BJ (cell line): Measurements from ENCODE around the gene ZNF575. TPM values are rescaled to one million over a fixed set of nuclear protein-coding genes. Genes with fewer than 3 reads are reported as not detected.
"Not testable (repeated sequence)": the region's sequence is repeated elsewhere in the genome, so short reads cannot be mapped to it uniquely, and the experiment has no call there.

ENCODE experiments used
- CTCF ChIA-PET: fragments of 350-600 bp; formaldehyde crosslinking; extraction: SDS; loops from one replicate; lab custom pipeline; 2021; ENCODE audit warnings: antibody characterized with exemption, inconsistent platforms; lab: Yijun Ruan, JAX
- POLR2A ChIA-PET: fragments of 300-600 bp; sonication (Branson Sonifier 250); formaldehyde crosslinking; extraction: SDS; loops from one replicate; lab custom pipeline; 2021; ENCODE audit warnings: antibody characterized with exemption; lab: Charles Lee
- DNase-seq: peaks from one replicate; pipeline ENCODE4 v3.0.0-alpha.2; 2011; ENCODE audit warnings: low read depth
- H3K27me3 ChIP-seq: 2 replicates; pipeline ENCODE4 v1.6.0; 2011; ENCODE audit warnings: low read length; ENCODE audit not compliant: control insufficient read depth, insufficient read depth
- H3K36me3 ChIP-seq: 2 replicates; pipeline ENCODE4 v1.5.1; 2011; ENCODE audit warnings: low read length; ENCODE audit not compliant: control insufficient read depth, insufficient read depth
- H3K4me3 ChIP-seq: 2 replicates; pipeline ENCODE4 v1.5.1; 2011; ENCODE audit warnings: low read depth, mild to moderate bottlenecking, control low read depth, low read length
- polyA plus RNA-seq: library from polyadenylated mRNA; depleted of rRNA; stranded (reverse); fragments of >200 nt; gene quantifications from 2 replicates; pipeline ENCODE4 v1.2.3, GENCODE V29; 2011
- TF ChIP-seq, protein P1 (sequence below): IDR thresholded peaks from 2 replicates; pipeline ENCODE4 v1.5.1; 2011; ENCODE audit warnings: low read depth, mild to moderate bottlenecking, control low read depth, inconsistent platforms, low read length, moderate library complexity; ENCODE audit not compliant: insufficient read depth

The ZNF575 gene
- polyA plus RNA-seq, 1 experiment, result 0.09 TPM

DNA sequence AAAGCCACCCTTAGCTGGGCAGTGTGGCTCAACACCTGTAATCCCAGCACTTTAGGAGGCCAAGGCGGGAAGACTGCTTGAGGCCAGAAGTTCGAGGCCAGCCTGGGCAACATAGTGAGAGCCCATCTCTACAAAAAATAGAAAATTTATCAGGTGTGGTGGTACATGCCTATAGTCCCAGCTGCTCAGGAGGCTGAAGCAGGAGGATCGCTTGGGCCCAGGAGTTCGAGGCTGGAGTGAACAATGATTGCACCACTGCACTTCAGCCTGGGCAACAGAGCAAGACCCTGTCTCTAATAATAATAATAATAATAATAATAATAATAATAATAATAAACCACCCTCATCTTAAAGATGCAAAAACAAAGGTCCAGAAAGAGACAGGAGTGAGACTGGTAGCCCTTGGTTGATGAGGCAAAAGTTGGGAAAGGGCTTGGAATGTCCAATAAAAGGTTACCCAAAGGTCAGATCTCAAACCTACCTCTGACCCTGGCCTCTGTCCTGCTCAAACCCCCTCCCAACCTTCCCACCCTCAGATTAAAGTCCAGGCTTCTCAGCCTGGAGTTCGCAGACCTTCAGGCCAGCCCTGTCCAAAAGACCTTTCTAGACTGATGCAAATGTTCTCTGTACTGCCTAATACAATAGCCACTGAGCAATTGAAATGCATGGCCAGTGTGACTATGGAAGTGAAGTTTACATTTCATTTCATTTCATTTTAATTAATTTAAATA, 9.1 kb downstream of the ZNF575 start:
- peaks cover 16% of the 10 kb centered on the region for H3K36me3 ChIP-seq
- ChIA-PET CTCF (interaction anchor here (2.3 kb wide), 1 partner anchor 13 kb away, joined by 7 read pairs; no protein-coding TSS in a partner anchor), POLR2A (no interaction called here)
- H3K27me3 ChIP-seq, result no peaks in the 10 kb centered on the region
- TF ChIP-seq, protein P1, sequence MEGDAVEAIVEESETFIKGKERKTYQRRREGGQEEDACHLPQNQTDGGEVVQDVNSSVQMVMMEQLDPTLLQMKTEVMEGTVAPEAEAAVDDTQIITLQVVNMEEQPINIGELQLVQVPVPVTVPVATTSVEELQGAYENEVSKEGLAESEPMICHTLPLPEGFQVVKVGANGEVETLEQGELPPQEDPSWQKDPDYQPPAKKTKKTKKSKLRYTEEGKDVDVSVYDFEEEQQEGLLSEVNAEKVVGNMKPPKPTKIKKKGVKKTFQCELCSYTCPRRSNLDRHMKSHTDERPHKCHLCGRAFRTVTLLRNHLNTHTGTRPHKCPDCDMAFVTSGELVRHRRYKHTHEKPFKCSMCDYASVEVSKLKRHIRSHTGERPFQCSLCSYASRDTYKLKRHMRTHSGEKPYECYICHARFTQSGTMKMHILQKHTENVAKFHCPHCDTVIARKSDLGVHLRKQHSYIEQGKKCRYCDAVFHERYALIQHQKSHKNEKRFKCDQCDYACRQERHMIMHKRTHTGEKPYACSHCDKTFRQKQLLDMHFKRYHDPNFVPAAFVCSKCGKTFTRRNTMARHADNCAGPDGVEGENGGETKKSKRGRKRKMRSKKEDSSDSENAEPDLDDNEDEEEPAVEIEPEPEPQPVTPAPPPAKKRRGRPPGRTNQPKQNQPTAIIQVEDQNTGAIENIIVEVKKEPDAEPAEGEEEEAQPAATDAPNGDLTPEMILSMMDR, result no peak
- H3K4me3 ChIP-seq, result no peak overlapping the region
- no peak for DNase-seq

DNA sequence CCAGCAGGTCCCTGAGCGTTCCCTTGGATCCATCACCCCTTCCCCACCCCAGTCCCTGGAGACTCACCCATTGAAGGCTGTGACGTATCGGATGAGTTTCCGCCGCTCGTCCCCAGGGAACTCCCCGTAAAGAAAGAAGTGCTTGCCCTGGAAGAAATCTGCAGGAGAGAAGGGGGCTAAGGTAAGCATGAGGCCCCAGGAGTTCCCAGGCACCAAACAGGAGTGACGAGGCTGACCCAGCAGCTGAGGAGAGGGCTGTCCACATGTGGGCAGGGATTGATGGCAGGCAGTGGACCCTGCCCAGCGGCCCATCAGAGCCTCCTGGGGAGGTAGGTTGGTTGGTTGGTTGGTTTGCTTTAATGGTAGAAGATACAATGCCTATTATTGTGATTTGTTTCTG, 11.1 kb downstream of the ZNF575 start:
- Histone ChIP-seq H3K4me3 (no peak overlapping the region), H3K27me3 (no peaks in the 10 kb centered on the region), H3K36me3 (peaks cover 16% of the 10 kb centered on the region)
- TF ChIP-seq, protein P1, result no peak
- DNase-seq, result no peak
- CTCF ChIA-PET, result interaction anchor here (0.8 to 2.3 kb wide), 3 partner anchors 11 to 14 kb away, joined by 3 to 7 read pairs (median 4); no protein-coding TSS in a partner anchor
- POLR2A ChIA-PET, result no interaction called here

DNA sequence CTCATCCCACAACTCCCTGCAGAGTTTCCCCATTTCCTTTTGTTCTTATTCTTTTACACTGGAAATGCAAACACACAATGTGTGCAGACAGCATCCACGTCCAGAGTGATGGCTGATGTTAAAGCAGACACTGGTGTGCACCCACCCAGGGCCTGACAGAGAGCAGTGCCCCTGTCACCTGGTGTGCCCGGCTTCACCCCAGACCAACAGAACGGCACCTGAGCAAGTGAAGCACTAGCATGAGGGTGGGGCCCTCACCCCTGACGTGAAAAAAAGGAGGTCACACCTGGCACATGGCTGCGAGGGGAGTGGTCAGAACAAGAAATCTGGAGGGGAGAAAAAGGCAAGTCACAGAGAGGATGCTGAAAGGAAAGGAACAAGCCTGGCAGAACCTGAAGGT, 12.3 kb downstream of the ZNF575 start:
- ChIA-PET CTCF (interaction anchor here (1.4 to 1.5 kb wide), 2 partner anchors 10 kb away, joined by 4 to 5 read pairs; no protein-coding TSS in a partner anchor), POLR2A (no interaction called here)
- TF ChIP-seq, protein P1, result no peak
- Histone ChIP-seq H3K36me3 (peaks cover 16% of the 10 kb centered on the region), H3K27me3 (no peaks in the 10 kb centered on the region), H3K4me3 (no peak overlapping the region)
- no peak for DNase-seq

DNA sequence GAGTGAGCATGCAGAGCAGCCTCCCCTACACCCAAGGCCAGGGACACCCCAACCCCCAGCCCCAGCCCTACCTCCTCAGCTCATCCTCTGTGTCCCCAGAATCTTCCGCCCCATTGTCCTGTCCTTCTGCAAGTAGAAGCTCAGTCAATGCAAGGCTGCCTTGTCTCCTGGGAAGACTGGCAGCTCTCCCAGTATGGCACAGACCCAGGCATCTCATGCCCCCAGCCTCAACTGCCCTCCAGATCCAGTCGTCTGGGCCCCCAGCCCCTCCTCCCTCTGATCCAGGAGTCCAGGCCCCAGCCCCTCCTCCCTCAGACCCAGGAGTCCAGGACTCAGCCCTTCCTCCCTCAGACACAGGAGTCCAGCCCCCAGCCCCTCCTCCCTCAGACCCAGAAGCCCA, 13.0 kb downstream of the ZNF575 start:
- POLR2A ChIA-PET, result no interaction called here

DNA sequence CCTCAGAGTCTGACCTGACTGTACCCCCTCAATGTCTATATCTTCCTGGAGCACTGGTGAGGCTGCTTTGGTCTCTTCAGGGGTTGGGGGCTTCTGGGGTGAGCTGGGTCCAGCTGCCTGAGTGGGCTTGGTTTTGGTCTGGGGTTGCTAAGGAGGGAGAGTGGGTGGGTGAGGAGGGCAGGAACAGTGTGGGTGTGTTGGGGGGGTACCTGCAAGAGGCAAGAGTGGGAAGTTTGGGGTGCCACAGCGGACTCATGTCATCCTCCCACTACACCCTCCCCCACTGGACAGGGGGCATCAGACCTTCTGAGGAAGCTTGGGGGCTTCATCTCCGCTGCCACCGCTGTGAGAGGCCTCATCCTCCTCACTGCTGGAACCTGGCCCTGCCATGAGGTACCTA, 13.6 kb downstream of the ZNF575 start:
- no peaks in the 10 kb centered on the region for H3K27me3 ChIP-seq
- no peak for DNase-seq
- TF ChIP-seq, protein P1, result no peak
- CTCF ChIA-PET, result interaction anchor here (1.0 kb wide), 1 partner anchor 11 kb away, joined by 3 read pairs; no protein-coding TSS in a partner anchor
- POLR2A ChIA-PET, result no interaction called here
- peaks cover 16% of the 10 kb centered on the region for H3K36me3 ChIP-seq
- H3K4me3 ChIP-seq, result no peak overlapping the region

More for the DNA sequence above, 13.0 kb downstream of the ZNF575 start:
- TF ChIP-seq, protein P1, result no peak
- no peaks in the 10 kb centered on the region for H3K27me3 ChIP-seq
- no peak overlapping the region for H3K4me3 ChIP-seq
- H3K36me3 ChIP-seq, result peaks cover 13% of the 10 kb centered on the region
- CTCF ChIA-PET, result interaction anchor here (1.5 kb wide), 1 partner anchor 11 kb away, joined by 5 read pairs; no protein-coding TSS in a partner anchor
- no peak for DNase-seq

DNA sequence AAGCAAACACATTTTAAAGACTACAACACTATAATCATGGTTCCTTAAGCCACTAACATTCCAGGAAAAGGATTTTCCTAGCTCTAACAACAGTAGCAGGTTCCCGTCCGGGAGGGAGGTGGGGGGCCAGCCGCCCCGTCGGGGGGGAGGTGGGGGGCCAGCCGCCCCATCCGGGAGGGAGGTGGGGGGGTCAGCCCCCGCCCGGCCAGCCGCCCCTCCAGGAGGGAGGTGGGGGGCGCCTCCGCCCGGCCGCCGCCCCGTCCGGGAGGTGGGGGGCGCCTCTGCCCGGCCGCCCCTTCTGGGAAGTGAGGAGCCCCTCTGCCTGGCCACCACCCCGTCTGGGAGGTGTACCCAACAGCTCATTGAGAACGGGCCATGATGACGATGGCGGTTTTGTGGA, 14.9 kb downstream of the ZNF575 start:
- POLR2A ChIA-PET, H3K27me3 ChIP-seq, DNase-seq, H3K4me3 ChIP-seq, CTCF ChIA-PET: not testable (repeated sequence)
- H3K36me3 ChIP-seq, result peaks cover 20% of the 10 kb centered on the region
